Transverse colon (tissue), 3 donors: ENCODE measurements around the gene MT1B.

ENCODE experiments used
- CTCF ChIP-seq, 5 experiments: fragments of 200-600 bp in 3 of 5; fragments of 450-650 bp in 2 of 5; sonication (generic) in 3 of 5; IDR thresholded peaks; 1 replicate in 2 of 5; 2 replicates in 3 of 5; pipeline ENCODE4 v1.5.1; 2016 to 2017; ENCODE audit warnings: antibody characterized with exemption in 5 of 5, inconsistent platforms in 3 of 5, mild to moderate bottlenecking in 2 of 5, moderate library complexity in 1 of 5
- POLR2A ChIP-seq: fragments of 450-650 bp; IDR thresholded peaks from one replicate; pipeline ENCODE4 v1.6.1; 2016; ENCODE audit warnings: antibody characterized with exemption, mild to moderate bottlenecking, moderate library complexity

DNA sequence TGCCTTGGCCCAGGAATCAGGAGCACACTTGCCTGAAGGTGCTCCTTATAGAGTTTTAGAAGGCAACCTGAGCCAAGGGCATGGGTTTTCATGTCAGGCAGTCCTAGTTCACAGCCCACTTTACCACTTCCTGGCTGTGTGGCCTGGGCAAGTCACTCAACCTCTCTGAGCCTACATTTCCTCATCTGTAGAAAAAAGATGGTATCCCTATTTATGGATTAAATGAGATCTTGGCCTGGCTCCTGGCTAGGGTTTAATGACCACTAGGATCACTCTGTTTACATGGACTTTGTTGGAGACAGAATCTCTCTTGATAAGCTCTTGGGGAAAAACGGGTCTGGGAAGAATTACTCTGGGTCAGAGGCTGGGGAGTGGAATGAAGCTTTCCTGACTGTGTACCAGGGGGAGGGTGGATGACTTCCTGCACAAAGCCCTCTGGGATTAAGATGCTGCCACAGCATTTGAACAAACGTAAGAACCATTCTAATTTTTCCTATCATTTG, 41.0 kb upstream of the MT1B start:
- TF ChIP-seq CTCF (IDR thresholded peaks at IDR 0.05) (no peak), POLR2A (no peak)
